Aorta (tissue), 5 donors: Measurements from ENCODE around the gene PSMA5. TPM values are rescaled to one million over a fixed set of nuclear protein-coding genes. Genes with fewer than 3 reads are reported as not detected.

Experiments used
- ATAC-seq: fragments of 200-7000 bp; cut with Tn5 transposase; one replicate; pipeline ENCODE4 v1.9.1; 2022; ENCODE audit warnings: moderate library complexity; ENCODE audit not compliant: low FRiP score
- DNase-seq, 2 donors: peaks; one replicate each; pipeline ENCODE4 v3.0.0-alpha.2; 2020
- H3K27ac ChIP-seq, 2 donors: one replicate each; pipeline ENCODE4 v1.5.1; 2013; ENCODE audit warnings: low read length in 2 of 2, mild to moderate bottlenecking in 2 of 2, moderate library complexity in 2 of 2, control low read depth in 1 of 2, inconsistent platforms in 1 of 2, low read depth in 1 of 2
- H3K27me3 ChIP-seq, 2 donors: one replicate each; pipeline ENCODE4 v1.6.1; 2013; ENCODE audit warnings: control low read depth in 1 of 2, low read length in 1 of 2, mild to moderate bottlenecking in 1 of 2, moderate library complexity in 1 of 2; ENCODE audit not compliant: insufficient read depth in 2 of 2, control insufficient read depth in 1 of 2
- H3K36me3 ChIP-seq, 2 donors: one replicate each; pipeline ENCODE4 v1.6.1; 2013; ENCODE audit warnings: control low read depth in 1 of 2, low read length in 1 of 2, mild to moderate bottlenecking in 1 of 2; ENCODE audit not compliant: insufficient read depth in 2 of 2, control insufficient read depth in 1 of 2
- H3K4me1 ChIP-seq, 2 donors: one replicate each; pipeline ENCODE4 v1.6.1; 2013; ENCODE audit warnings: low read length in 2 of 2, control low read depth in 1 of 2, mild to moderate bottlenecking in 1 of 2, moderate library complexity in 1 of 2; ENCODE audit not compliant: insufficient read depth in 2 of 2, control insufficient read depth in 1 of 2
- H3K4me3 ChIP-seq, 2 donors: one replicate each; pipeline ENCODE4 v1.5.1; 2013; ENCODE audit warnings: low read length in 2 of 2, control low read depth in 1 of 2, mild to moderate bottlenecking in 1 of 2
- H3K9me3 ChIP-seq: one replicate; pipeline ENCODE4 v1.6.1; 2013; ENCODE audit warnings: mild to moderate bottlenecking, low read length; ENCODE audit not compliant: control insufficient read depth
- WGBS, 2 donors: extraction: QIAGEN DNeasy Blood & Tissue Kit; methylation state at CpG; one replicate each; pipeline ENCODE4 v1.1.7; 2013; 5-methylcytosine and 5-hydroxymethylcytosine counted together
- intact Hi-C, 2 donors: fragments of 100-400 bp; cut with DNase I; formaldehyde crosslinking; loops; one replicate each; pipeline versions ENCODE4 v1.14.2 to v1.15.0; 2022
- polyA plus RNA-seq, 2 donors: library from polyadenylated mRNA; stranded (reverse); fragments of 200-250 nt; gene quantifications; one replicate each; pipeline ENCODE4 v1.2.3, GENCODE V29; 2013
- total RNA-seq, 2 donors: library from RNA; stranded (reverse); fragmentation: NEBNext Ultra II Directional; extraction: Animal tissue kit (Norgen Biotek cat#: 25700); gene quantifications; one replicate each; pipeline ENCODE4 v1.2.1, GENCODE V29; 2021
- donor health status: healthy with polysubstance abuse.
- donor health status: Bipolar disorder and iron deficiency.
- donor health status: DM: no; HTN: no; CAD: no.
- donor health status: DM: no; HTN: no; CAD: no.
- donor health status: DM: yes; HTN: yes; CAD: no.

Gene PSMA5
- total and polyA plus RNA-seq, 4 donors = 37.4 to 57.1 (median 44.5) TPM

DNA sequence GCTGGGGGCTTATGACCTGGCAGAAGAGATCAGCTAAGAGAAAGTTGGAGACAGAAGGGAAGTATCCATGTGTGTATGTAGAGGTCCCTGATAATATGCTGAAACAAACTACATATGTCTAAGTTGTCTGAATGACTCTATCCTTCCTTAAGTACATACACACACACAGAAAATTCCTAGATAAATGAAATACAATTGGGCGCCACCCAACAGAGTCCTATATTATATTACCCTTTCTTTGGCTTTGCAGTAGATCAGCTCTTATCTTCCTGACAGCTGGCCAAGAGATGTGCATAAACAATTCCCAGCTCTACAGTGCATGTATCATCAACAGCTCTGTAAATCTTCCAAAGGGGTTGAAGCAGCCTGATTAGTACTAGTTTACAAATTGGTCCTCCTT is 68.6 kb downstream of the PSMA5 start:
- Histone ChIP-seq H3K27me3 (no peaks in the 10 kb centered on the region), H3K4me1 (peaks cover 8 to 17% of the 10 kb centered on the region in 2 donors), H3K4me3 (no peak overlapping the region), H3K36me3 (peaks cover 0 to 6% of the 10 kb centered on the region in 2 donors), H3K9me3 (no peaks in the 10 kb centered on the region), H3K27ac (peak overlapping the region; percentile 51 to 57)
- intact Hi-C loops = loop anchor here (5.0 kb wide), 1 partner anchor 35 kb away; no protein-coding TSS in a partner anchor
- no peak for DNase-seq
- 78 to 86% methylated on average over 1 of the region's 1 CpG for WGBS, 2 donors
- no peak for ATAC-seq

- no peaks in the 10 kb centered on the region for H3K27me3 ChIP-seq
- H3K36me3 ChIP-seq = peaks cover 0 to 6% of the 10 kb centered on the region in 2 donors
- WGBS, 2 donors = 93 to 94% methylated on average over 1 of the region's 1 CpG
- no peaks in the 10 kb centered on the region for H3K9me3 ChIP-seq
- H3K27ac ChIP-seq = peak overlapping the region; percentile 40 to 63
- ATAC-seq (no peak), DNase-seq (no peak)
- intact Hi-C loops = loop anchor here (5.0 kb wide), 1 partner anchor 35 kb away; no protein-coding TSS in a partner anchor
- no peak overlapping the region for H3K4me3 ChIP-seq
- peaks cover 8 to 17% of the 10 kb centered on the region in 2 donors for H3K4me1 ChIP-seq
Observed at GRCh38 chr1:109356915-109357314, 69.3 kb downstream of the PSMA5 start.

DNA sequence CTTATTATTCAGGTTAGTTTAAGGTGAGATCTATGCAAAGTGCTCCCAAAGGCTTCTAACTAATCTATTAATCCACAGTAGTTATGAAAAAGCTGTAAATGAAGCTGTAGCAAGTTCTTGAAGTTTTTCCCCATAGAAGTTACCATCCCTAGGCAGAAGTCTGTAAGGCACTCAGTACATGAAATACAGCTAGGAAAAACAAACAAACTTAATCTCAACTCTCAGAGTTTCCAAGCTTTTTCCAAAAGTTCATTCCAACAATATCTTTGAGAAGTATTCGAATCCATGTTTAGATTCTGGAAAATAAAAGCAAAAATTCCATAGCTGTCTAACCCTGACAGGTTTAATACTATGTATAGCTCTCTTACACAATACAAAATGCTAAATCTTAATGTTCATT is 69.7 kb downstream of the PSMA5 start:
- Histone ChIP-seq H3K9me3 (no peaks in the 10 kb centered on the region), H3K36me3 (peaks cover under 1 to 7% of the 10 kb centered on the region in 2 donors), H3K27me3 (no peaks in the 10 kb centered on the region), H3K4me3 (no peak overlapping the region), H3K27ac (peak overlapping the region in 1 of 2 donors; percentile 69), H3K4me1 (peaks cover 8 to 17% of the 10 kb centered on the region in 2 donors)
- ATAC-seq (no peak), DNase-seq (no peak)
- WGBS, 2 donors = 3 to 12% methylated on average over 1 of the region's 1 CpG
- intact Hi-C loops = loop anchor here (5.0 kb wide), 1 partner anchor 36 kb away; no protein-coding TSS in a partner anchor

- WGBS, 2 donors = 82% methylated on average over 3 of the region's 3 CpGs
- peak overlapping the region in 1 of 2 donors; percentile 69 for H3K27ac ChIP-seq
- peaks cover 2 to 12% of the 10 kb centered on the region in 2 donors for H3K36me3 ChIP-seq
- no peaks in the 10 kb centered on the region for H3K9me3 ChIP-seq
- H3K27me3 ChIP-seq = no peaks in the 10 kb centered on the region
- no peak overlapping the region for H3K4me3 ChIP-seq
- intact Hi-C loops = loop anchor here (5.0 kb wide), 1 partner anchor 37 kb away; no protein-coding TSS in a partner anchor
- peaks cover 8 to 12% of the 10 kb centered on the region in 2 donors for H3K4me1 ChIP-seq
- ATAC-seq (no peak), DNase-seq (no peak)
Observed at GRCh38 chr1:109354929-109355328, 71.3 kb downstream of the PSMA5 start.

DNA sequence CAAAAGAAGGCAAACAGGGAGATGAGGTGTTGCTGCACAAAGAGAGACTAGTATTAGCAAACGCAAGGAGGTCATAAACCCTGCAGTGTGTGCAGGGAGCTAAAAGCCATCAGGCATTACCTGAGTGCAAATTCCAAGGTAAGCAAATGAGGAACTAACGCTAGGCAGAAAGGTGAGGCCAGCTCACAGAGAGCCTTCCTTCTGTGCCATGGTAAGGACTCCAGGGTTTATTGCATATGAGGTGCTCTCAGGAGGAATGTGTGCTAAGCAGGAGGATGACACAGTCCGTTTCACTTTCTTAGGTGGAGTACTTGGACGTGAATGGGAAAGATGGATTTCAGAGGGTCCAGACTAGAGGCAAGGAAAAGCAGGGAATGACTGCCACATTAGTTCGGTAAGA is 74.8 kb downstream of the PSMA5 start:
- Histone ChIP-seq H3K27me3 (no peaks in the 10 kb centered on the region), H3K36me3 (peaks cover 2 to 17% of the 10 kb centered on the region in 2 donors), H3K4me1 (peaks cover 3 to 4% of the 10 kb centered on the region in 2 donors), H3K4me3 (no peak overlapping the region), H3K27ac (no peak overlapping the region), H3K9me3 (no peaks in the 10 kb centered on the region)
- ATAC-seq (no peak), DNase-seq (no peak)
- intact Hi-C loops = no loop called here
- 85 to 87% methylated on average over 5 of the region's 5 CpGs for WGBS, 2 donors

DNA sequence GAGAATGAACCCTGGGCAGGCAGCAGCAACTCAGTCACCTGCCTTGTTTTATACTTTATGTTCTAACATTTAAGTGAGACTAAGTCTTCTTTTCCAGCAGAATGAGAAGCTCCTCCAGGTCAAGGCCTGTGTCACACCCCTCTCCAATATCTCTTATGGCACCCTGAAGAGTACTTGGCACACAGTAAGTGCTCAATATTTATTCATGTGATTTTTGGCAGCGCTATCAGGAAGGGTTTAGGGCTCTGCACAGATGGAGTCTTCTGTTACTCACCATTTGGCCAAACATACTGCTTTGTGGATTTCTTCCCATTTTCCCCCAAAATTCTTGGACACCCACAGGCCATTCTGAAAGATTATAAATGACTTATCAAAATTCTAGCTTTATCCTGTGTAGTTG is 75.6 kb downstream of the PSMA5 start:
- peaks cover 0 to 2% of the 10 kb centered on the region in 2 donors for H3K4me1 ChIP-seq
- H3K9me3 ChIP-seq = no peaks in the 10 kb centered on the region
- ATAC-seq = no peak
- H3K27ac ChIP-seq = no peak overlapping the region
- WGBS, 2 donors = 74 to 81% methylated on average over 1 of the region's 1 CpG
- DNase-seq = no peak
- H3K4me3 ChIP-seq = no peak overlapping the region
- H3K36me3 ChIP-seq = peaks cover 2 to 17% of the 10 kb centered on the region in 2 donors
- no peaks in the 10 kb centered on the region for H3K27me3 ChIP-seq
- intact Hi-C loops = no loop called here

- intact Hi-C loops = no loop called here
- 88 to 89% methylated on average over 4 of the region's 4 CpGs for whole genome bisulfite sequencing, 2 donors
- ATAC-seq (no peak), DNase-seq (no peak)
- Histone ChIP-seq H3K36me3 (peaks cover 2 to 18% of the 10 kb centered on the region in 2 donors), H3K9me3 (no peaks in the 10 kb centered on the region), H3K4me1 (peaks cover 0 to 2% of the 10 kb centered on the region in 2 donors), H3K27me3 (no peaks in the 10 kb centered on the region), H3K4me3 (no peak overlapping the region), H3K27ac (no peak overlapping the region)
Observed at GRCh38 chr1:109350182-109350581, 76.1 kb downstream of the PSMA5 start.

Other genes starting within 250 kb of the PSMA5 start
- gene SARS1, start 212.5 kb downstream of the PSMA5 start, total RNA-seq = 100 to 1,000 TPM; 116 to 117 TPM
- 100 to 1,000 TPM; 109 to 159 TPM for gene SARS1, start 212.5 kb downstream of the PSMA5 start, polyA plus RNA-seq
- gene CELSR2, start 176.9 kb downstream of the PSMA5 start, total RNA-seq = 1 to 10 TPM; 1.6 to 4.2 TPM
- gene CELSR2, start 176.9 kb downstream of the PSMA5 start, polyA plus RNA-seq = 1 to 10 TPM in 1 of 2 donors, under 1 TPM in 1; 0.38 to 2.1 TPM
- gene PSRC1, start 143.3 kb downstream of the PSMA5 start, total RNA-seq = 1 to 10 TPM; 2.2 to 4.2 TPM
- gene PSRC1, start 143.3 kb downstream of the PSMA5 start, polyA plus RNA-seq = 1 to 10 TPM; 1.3 to 7.8 TPM
- not detected for gene MYBPHL, start 119.4 kb downstream of the PSMA5 start, total RNA-seq
- not detected for gene MYBPHL, start 119.4 kb downstream of the PSMA5 start, polyA plus RNA-seq
- gene SORT1, start 28.5 kb downstream of the PSMA5 start, total RNA-seq = 100 to 1,000 TPM; 119 to 310 TPM
- 10 to 100 TPM; 47.3 to 74.6 TPM for gene SORT1, start 28.5 kb downstream of the PSMA5 start, polyA plus RNA-seq
- gene SYPL2, start 40.1 kb upstream of the PSMA5 start, total RNA-seq = 1 to 10 TPM; 5.9 to 6.2 TPM
- 1 to 10 TPM; 1.4 to 2.8 TPM for gene SYPL2, start 40.1 kb upstream of the PSMA5 start, polyA plus RNA-seq
- gene ATXN7L2, start 57.5 kb upstream of the PSMA5 start, total RNA-seq = 1 to 10 TPM; 3.8 to 4.2 TPM
- gene ATXN7L2, start 57.5 kb upstream of the PSMA5 start, polyA plus RNA-seq = 10 to 100 TPM in 1 of 2 donors, under 1 TPM in 1; 0.63 to 12.5 TPM
- gene CYB561D1, start 67.6 kb upstream of the PSMA5 start, total RNA-seq = 10 to 100 TPM; 10.6 TPM
- 1 to 10 TPM; 5.4 to 5.7 TPM for gene CYB561D1, start 67.6 kb upstream of the PSMA5 start, polyA plus RNA-seq
- 1 to 10 TPM; 3.8 to 7.7 TPM for gene AMIGO1, start 83.3 kb upstream of the PSMA5 start, total RNA-seq
- gene AMIGO1, start 83.3 kb upstream of the PSMA5 start, polyA plus RNA-seq = 1 to 10 TPM; 3.1 to 4.5 TPM
- not detected for gene GPR61, start 113.4 kb upstream of the PSMA5 start, total RNA-seq
- not detected for gene GPR61, start 113.4 kb upstream of the PSMA5 start, polyA plus RNA-seq
- gene GNAI3, start 122.2 kb upstream of the PSMA5 start, total RNA-seq = 1 to 10 TPM; 7.0 to 8.2 TPM
- 1 to 10 TPM; 3.0 to 3.3 TPM for gene GNAI3, start 122.2 kb upstream of the PSMA5 start, polyA plus RNA-seq
- not detected for gene GNAT2, start 193.2 kb upstream of the PSMA5 start, total RNA-seq
- not detected for gene GNAT2, start 193.2 kb upstream of the PSMA5 start, polyA plus RNA-seq
- gene AMPD2, start 193.4 kb upstream of the PSMA5 start, total RNA-seq = 10 to 100 TPM; 59.7 to 77.1 TPM
- gene AMPD2, start 193.4 kb upstream of the PSMA5 start, polyA plus RNA-seq = 10 to 100 TPM; 19.8 to 85.9 TPM
- 10 to 100 TPM; 15.0 to 29.8 TPM for gene GSTM4, start 229.7 kb upstream of the PSMA5 start, total RNA-seq
- gene GSTM4, start 229.7 kb upstream of the PSMA5 start, polyA plus RNA-seq = 10 to 100 TPM; 33.8 to 53.1 TPM
- gene GSTM2, start 241.6 kb upstream of the PSMA5 start, total RNA-seq = 100 to 1,000 TPM in 1 of 2 donors, 10 to 100 TPM in 1; 48.3 to 136 TPM
- gene GSTM2, start 241.6 kb upstream of the PSMA5 start, polyA plus RNA-seq = 100 to 1,000 TPM in 1 of 2 donors, 10 to 100 TPM in 1; 17.5 to 279 TPM